ENCODE measurements around the gene YARS1. TPM values are rescaled to one million over a fixed set of nuclear protein-coding genes. Genes with fewer than 3 reads are reported as not detected.

The YARS1 gene
- polyA plus RNA-seq, result 66.1 and 69.8 TPM in 2 replicates

GRCh38 chr1:32817159-32817814 is at the start of gene YARS1, which contains the start of gene S100PBP:
YARS1 (minus strand) TSS chr1:32817358; CDS start chr1:32817244, 114 bp downstream.
S100PBP (plus strand) TSS chr1:32817653; CDS start chr1:32826100, 8,447 bp downstream.

Other genes starting within 250 kb of the YARS1 start
- 166 and 168 TPM in 2 replicates for gene ZBTB8OS, start 166.8 kb downstream of the YARS1 start, polyA plus RNA-seq
- gene RBBP4, start 166.2 kb downstream of the YARS1 start, polyA plus RNA-seq, result 101 and 108 TPM in 2 replicates
- 18.2 and 37.0 TPM in 2 replicates for gene SYNC, start 114.6 kb downstream of the YARS1 start, polyA plus RNA-seq
- 9.4 and 16.2 TPM in 2 replicates for gene S100PBP, start 295 bp upstream of the YARS1 start, polyA plus RNA-seq
- gene FNDC5, start 53.6 kb upstream of the YARS1 start, polyA plus RNA-seq, result 214 and 326 TPM in 2 replicates
- 1.0 and 11.6 TPM in 2 replicates for gene HPCA, start 69.1 kb upstream of the YARS1 start, polyA plus RNA-seq
- 3.3 and 7.1 TPM in 2 replicates for gene TMEM54, start 84.0 kb upstream of the YARS1 start, polyA plus RNA-seq
- gene RNF19B, start 147.5 kb upstream of the YARS1 start, polyA plus RNA-seq, result 94.9 and 105 TPM in 2 replicates
- gene AK2, start 219.5 kb upstream of the YARS1 start, polyA plus RNA-seq, result 5.5 and 7.5 TPM in 2 replicates

All from Purkinje cell (primary cell).